Coronary artery (tissue), 2 donors: ENCODE measurements around the gene ZNF431.

Experiments used
- DNase-seq: peaks from one replicate; pipeline ENCODE4 v3.0.0-alpha.2; 2017; ENCODE audit warnings: low spot score
- H3K27ac ChIP-seq, 2 donors: fragments of 200-600 bp; sonication (generic); one replicate each; pipeline ENCODE4 v1.5.1; 2016 to 2019
- H3K4me3 ChIP-seq: fragments of 200-600 bp; sonication (generic); 2 replicates; pipeline ENCODE4 v1.5.1; 2016; ENCODE audit warnings: mild to moderate bottlenecking, moderate library complexity
- CTCF ChIP-seq: fragments of 200-600 bp; sonication (generic); IDR thresholded peaks from one replicate; pipeline ENCODE4 v1.5.1; 2019; ENCODE audit warnings: antibody characterized with exemption

Gene ZNF431

GRCh38 chr19:21141787-21142464 lies at the start of gene ZNF431:
TSS of gene ZNF431 (plus strand) at chr19:21142040. CDS start at chr19:21142184, 144 bp downstream.
- TF ChIP-seq CTCF: no peak
- peak; percentile 96 for DNase-seq
- H3K27ac ChIP-seq: peak within 1 kb of the TSS; percentile 63 to 86
- peak within 1 kb of the TSS; percentile 95 for H3K4me3 ChIP-seq

DNA sequence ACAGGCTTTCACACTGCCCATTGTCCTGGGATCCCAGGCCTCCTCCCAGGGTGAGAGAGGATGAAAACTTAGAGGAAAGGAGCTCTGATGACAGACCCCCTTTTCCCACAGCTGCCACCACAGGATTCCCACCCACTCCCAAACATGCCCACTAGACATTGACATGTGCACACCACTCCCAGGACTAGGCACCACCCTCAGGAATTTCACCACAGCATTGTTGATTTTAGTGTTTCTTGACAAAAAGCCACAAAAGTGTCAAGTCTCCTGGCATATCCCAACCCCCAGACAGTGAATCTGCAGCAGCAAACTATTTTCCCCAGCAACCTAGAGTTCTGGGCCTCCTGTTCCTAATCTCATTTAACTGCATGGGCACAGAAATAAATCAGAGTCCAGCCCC lies 49.7 kb upstream of the ZNF431 start:
- no peak for DNase-seq
- no peak overlapping the region for H3K27ac ChIP-seq
- TF ChIP-seq CTCF: no peak
- H3K4me3 ChIP-seq: no peak overlapping the region

DNA sequence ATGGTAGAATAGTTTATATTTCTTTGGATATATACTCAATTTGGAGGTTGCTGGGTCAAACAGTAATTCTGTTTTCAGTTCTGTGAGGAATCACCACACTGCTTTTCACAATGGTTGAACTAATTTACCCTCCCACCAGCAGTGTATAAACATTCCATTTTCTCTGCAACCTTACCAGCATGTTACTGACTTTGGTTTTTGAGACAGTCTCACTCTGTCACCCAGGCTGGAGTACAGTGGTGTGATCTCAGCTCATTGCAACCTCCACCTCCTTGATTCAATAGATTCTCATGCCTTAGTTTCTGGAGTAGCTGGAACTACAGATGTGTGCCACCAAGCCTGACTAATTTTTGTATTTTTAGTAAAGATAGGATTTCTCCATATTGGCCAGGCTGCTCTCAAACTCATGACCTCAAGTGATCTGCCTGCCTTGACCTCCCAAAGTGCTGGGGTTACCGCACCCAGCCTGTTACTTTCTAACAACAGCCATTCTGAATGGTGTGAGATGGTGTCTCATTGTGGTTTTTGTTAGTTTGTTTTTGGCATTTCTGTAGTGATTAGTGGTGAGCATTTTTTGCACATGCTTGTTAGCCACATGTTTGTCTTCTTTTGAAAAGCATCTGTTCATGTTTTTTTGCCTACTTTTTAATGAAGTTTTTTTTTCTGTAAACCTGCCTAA lies 47.4 kb upstream of the ZNF431 start:
- no peak for TF ChIP-seq CTCF
- H3K27ac ChIP-seq: no peak overlapping the region
- no peak for DNase-seq

GRCh38 chr19:21098291-21098690 lies 43.5 kb upstream of the ZNF431 start:
- no peak for TF ChIP-seq CTCF
- DNase-seq: no peak
- no peak overlapping the region for H3K27ac ChIP-seq
- H3K4me3 ChIP-seq: no peak overlapping the region

More for the DNA sequence above, 47.4 kb upstream of the ZNF431 start:
- H3K4me3 ChIP-seq: no peak overlapping the region

DNA sequence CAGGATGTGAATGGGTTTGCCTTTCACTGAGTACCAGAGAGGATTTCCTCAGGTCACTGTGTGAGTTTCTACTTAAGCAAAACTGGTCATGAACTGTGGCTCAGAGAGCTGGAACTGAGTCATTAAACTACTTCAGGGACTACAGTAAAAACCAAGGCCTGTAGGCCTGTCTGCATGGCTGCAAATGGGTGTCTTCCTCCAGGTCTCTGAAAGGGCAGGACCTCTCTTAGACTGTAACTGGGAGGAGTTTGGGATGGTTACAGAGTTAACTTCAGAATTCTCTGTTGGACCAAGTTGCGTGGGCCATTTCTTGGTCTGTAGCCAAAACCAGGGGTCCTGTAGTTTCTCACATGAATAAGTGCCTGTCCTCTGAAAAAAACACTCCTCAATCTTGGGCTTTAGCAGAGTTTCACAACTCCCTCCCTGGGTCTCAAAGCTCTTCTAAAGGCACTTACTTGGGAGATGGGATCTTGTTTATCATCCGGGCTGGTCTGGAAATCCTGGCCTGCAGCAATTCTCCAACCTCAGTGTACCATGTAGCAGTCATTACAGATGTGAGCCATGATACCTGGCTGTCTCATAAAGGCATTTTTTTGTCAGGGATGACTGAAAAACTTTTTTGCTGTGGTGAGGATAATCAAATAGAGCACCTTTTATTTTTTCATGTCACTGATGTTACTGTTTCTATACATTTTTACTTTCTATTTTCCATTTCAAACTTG lies 40.2 kb upstream of the ZNF431 start:
- no peak overlapping the region for H3K4me3 ChIP-seq
- no peak for TF ChIP-seq CTCF
- no peak overlapping the region for H3K27ac ChIP-seq
- DNase-seq: no peak

GRCh38 chr19:21109116-21109515 lies 32.7 kb upstream of the ZNF431 start:
- no peak overlapping the region for H3K4me3 ChIP-seq
- no peak for TF ChIP-seq CTCF
- no peak for DNase-seq

More at GRCh38 chr19:21109116-21109515, 32.7 kb upstream of the ZNF431 start:
- no peak overlapping the region for H3K27ac ChIP-seq
